22Rv1 (cell line): Measurements from ENCODE around the gene ALG12.

ENCODE experiments used
- ZFX ChIP-seq: fragments of 450-650 bp; IDR thresholded peaks from 2 replicates; pipeline ENCODE4 v1.6.1; 2017; ENCODE audit warnings: antibody characterized with exemption, borderline replicate concordance
- TF ChIP-seq, protein P1 (sequence below): fragments of 450-650 bp; IDR thresholded peaks from 2 replicates; pipeline ENCODE4 v1.5.1; 2017; ENCODE audit warnings: mild to moderate bottlenecking

DNA sequence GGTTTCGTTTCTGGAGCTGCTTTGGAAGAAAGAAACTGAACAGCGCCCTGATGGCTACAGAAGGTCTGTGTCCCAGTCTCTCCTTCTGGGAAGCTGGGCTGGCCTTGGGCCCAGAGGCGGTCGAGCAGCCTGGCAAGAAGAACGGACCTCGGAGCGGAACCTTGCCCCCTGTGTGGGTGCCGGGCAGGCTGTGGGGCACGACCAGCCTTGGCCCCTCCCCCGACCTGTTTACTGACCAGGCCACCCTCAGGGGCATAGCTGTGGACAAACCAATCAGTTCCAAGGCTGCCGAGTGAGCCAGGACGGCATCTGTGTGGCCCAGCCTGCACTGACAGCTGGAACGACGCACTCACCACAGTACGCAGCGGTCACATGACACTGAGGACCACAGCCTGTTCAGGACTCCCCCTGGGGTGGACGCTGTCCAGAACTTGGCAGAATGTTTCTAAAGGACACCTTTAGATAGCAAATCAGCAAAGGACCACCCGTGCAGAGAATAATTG, 49.5 kb upstream of the ALG12 start:
- TF ChIP-seq, protein P1, sequence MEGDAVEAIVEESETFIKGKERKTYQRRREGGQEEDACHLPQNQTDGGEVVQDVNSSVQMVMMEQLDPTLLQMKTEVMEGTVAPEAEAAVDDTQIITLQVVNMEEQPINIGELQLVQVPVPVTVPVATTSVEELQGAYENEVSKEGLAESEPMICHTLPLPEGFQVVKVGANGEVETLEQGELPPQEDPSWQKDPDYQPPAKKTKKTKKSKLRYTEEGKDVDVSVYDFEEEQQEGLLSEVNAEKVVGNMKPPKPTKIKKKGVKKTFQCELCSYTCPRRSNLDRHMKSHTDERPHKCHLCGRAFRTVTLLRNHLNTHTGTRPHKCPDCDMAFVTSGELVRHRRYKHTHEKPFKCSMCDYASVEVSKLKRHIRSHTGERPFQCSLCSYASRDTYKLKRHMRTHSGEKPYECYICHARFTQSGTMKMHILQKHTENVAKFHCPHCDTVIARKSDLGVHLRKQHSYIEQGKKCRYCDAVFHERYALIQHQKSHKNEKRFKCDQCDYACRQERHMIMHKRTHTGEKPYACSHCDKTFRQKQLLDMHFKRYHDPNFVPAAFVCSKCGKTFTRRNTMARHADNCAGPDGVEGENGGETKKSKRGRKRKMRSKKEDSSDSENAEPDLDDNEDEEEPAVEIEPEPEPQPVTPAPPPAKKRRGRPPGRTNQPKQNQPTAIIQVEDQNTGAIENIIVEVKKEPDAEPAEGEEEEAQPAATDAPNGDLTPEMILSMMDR: no peak
- no peak for TF ChIP-seq ZFX
